Measurements from ENCODE around the gene CCDC187.

CCDC187 gene

GRCh38 chr9:136251264-136252115, 52.4 kb downstream of the CCDC187 start:
- no peak for DNase-seq

- no peak for DNase-seq
These were observed 53.2 kb downstream of the CCDC187 start for GRCh38 chr9:136250676-136251075.

GRCh38 chr9:136249877-136250559, 53.9 kb downstream of the CCDC187 start:
- no peak for DNase-seq

- DNase-seq = no peak
These were observed 54.7 kb downstream of the CCDC187 start for GRCh38 chr9:136248951-136249876.

GRCh38 chr9:136247947-136248637, 55.8 kb downstream of the CCDC187 start:
- no peak for DNase-seq

- no peak for DNase-seq
These were observed 56.4 kb downstream of the CCDC187 start for GRCh38 chr9:136247551-136247916.

GRCh38 chr9:136246849-136247550, 56.9 kb downstream of the CCDC187 start:
- no peak for DNase-seq

- peak; percentile 52 for DNase-seq
These were observed 58.4 kb downstream of the CCDC187 start, which contains the start of gene QSOX2 for GRCh38 chr9:136245219-136246150. QSOX2 (minus strand) TSS chr9:136245812; CDS start chr9:136245803, 9 bp downstream.

GRCh38 chr9:136244969-136245218, 59.0 kb downstream of the CCDC187 start:
- DNase-seq = no peak

GRCh38 chr9:136244122-136244968, 59.5 kb downstream of the CCDC187 start:
- no peak for DNase-seq

GRCh38 chr9:136243631-136244030, 60.3 kb downstream of the CCDC187 start:
- DNase-seq = no peak

- DNase-seq = no peak
These were observed 60.9 kb downstream of the CCDC187 start for GRCh38 chr9:136242918-136243525.

- no peak for DNase-seq
These were observed 61.6 kb downstream of the CCDC187 start for GRCh38 chr9:136242248-136242647.

- DNase-seq = no peak
These were observed 62.4 kb downstream of the CCDC187 start for GRCh38 chr9:136241542-136241941.

- DNase-seq = no peak
These were observed 63.0 kb downstream of the CCDC187 start for GRCh38 chr9:136240941-136241340.

- no peak for DNase-seq
These were observed 63.9 kb downstream of the CCDC187 start for GRCh38 chr9:136239983-136240330.

GRCh38 chr9:136239135-136239982, 64.5 kb downstream of the CCDC187 start:
- no peak for DNase-seq

- no peak for DNase-seq
These were observed 65.6 kb downstream of the CCDC187 start for GRCh38 chr9:136238342-136238732.
